HG02938 (cell line): ENCODE results near the gene DAPK2.
A peak's percentile ranks its signal among the peaks of the same experiment; 100 is the strongest.
"Not testable (repeated sequence)": the region's sequence is repeated elsewhere in the genome, so short reads cannot be mapped to it uniquely, and the experiment has no call there.

Experiments used
- ATAC-seq: cut with Tn5 transposase; IDR thresholded peaks from one replicate; pipeline ENCODE4 v1.9.1; 2021; ENCODE audit warnings: mild to moderate bottlenecking, moderate library complexity; ENCODE audit not compliant: unreplicated experiment

The DAPK2 gene

DNA sequence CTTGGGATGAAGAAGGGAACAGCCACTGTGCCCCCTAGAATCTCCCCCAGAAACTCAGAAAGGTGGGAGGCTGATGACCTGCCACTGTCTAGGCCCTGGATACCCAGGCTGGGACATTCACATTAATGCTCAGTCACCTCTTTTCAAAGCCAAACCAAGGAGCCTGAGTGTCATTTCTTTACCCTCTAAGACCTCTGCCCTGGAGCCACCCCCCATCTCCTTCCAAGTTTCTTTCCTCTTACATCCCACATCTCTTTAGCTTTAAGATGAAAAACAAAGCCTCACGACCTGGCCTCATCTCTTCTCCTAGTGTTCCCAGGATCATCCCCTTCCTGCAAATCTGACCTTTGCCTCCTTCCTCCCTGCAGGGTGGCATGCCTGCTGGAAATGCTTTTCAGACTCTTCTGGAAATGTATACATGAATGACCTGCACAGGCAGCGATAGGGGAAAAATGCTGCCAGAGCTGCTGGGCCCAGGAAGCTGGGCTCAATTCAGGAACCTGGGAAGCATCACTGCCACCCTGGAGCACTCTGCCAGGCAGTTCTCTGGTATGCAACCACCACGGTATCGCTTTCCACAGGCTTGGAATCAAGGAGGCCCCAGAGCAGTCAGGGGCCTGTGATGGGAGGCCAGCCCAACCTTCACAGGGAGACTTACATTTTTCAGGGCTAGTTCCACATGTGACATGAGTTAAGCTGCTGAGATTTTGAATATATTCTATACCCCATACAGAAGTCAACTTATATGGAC is 67.6 kb downstream of the DAPK2 start:
- ATAC-seq, result no peak

- ATAC-seq, result no peak
Observed at GRCh38 chr15:63977119-63977518, 69.2 kb downstream of the DAPK2 start.

GRCh38 chr15:63974021-63974420 is 72.3 kb downstream of the DAPK2 start:
- no peak for ATAC-seq

DNA sequence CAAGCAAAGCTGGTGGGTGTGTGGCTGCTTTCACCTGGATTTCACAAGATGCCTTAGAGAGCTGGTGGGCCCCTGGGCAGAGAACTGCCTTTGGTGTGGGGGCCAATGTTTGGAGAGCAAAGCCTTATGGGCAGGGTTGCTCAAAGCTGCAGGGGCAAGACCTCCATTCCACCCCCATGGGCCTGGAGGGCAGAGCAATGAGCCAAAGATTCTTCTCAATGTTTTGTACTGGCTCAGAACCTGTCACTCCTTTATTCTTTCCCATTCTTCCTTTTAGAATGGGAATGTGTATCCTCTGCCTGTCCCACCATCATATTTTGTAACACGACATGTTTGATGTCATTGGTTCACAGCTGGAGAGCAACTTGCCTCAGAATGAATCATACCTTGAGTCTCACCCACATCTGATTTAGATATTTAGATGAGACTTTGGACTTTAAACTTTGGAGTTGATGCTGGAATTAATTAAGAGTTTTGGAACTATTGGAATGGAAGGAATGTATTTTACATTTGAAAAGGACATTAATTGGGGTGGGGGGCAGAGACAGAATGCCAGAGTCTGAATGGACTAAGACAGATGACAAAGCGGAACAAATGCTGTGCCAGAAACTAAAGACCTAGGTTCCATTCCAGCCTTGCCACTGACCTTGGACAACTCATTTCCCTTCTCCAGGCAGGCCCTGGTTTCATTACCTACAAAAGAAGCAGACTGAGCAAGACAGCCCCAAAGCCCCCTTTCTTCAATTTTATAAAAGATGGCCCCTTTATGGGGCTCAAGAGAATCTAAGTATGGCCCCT is 72.9 kb downstream of the DAPK2 start:
- no peak for ATAC-seq

DNA sequence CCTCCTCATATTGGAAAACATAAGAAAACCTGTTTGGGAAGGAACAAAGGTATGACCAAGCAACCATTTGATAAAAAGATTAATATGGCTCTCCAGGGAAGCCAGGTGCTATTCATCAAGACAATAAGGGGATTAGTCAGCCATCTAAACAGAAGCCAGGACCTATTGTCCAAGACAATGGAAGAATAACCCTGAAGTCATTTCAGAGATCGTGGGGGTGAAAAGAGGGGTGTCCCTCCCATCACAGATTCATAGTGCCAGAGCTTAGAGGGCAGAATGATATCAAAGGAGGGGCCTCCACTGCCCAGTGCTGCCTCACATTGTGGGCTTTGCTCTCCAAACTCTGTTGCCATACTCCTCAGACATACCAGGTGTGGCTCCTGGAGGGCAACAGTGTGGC is 73.5 kb downstream of the DAPK2 start:
- ATAC-seq, result no peak

GRCh38 chr15:63971904-63972303 is 74.4 kb downstream of the DAPK2 start:
- no peak for ATAC-seq

DNA sequence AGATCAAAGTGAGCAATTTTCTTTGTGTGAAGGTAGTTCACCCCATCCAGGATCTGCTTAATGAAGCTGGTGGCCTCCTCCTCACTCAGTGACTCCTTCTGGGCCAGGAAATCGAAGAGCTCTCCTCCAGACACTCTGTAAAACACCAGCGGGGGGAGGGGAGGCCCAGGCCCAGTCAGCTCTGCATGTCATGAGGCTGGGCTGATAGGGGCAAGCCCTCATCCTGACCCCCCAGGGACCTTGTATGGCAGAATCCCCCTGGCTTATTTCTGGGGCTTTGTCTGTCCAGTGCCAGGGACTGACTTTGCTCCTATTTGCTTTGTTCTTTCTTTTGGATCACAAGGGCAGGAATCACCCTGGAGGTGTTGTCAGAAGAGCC is 74.9 kb downstream of the DAPK2 start:
- ATAC-seq, result peak; percentile 24

DNA sequence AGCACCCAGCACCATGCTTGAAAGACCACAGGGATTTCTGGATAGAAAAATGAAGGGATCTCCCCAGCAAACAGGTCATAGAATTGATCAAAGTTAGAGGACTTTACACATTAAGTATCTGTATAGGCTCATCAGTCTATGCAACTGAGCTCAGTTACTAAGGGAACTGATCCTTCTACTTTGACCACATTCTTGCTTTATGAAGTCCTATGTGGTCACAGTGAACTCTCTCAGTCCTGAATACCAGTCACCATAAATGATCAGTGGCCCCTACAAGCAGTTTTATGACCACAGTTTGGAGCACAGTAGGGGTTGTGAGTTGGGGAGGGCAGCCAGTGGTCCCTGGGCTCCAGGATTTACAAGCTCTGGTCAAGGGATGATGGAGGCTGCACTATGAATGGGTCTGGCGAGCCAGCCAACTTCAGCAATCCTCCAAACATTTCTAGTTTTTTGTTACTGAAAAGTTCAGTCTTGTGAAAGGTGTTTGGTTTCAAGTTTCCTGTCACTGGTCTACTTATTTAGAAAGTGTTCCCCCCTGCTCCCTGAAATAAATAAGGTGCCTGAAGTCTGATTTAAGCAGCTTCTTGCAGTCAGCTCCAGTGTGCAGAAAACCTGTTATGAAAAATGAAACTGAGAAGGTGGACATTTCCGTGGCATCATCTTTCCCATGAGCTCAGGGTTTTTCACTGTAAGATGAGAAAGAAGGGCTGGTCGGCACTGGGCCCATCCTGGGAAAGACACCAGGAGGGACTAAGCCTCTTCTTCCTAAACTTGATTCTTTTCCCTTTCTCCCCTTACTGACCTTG is 75.5 kb downstream of the DAPK2 start:
- ATAC-seq, result peak; percentile 95

- no peak for ATAC-seq
Observed at GRCh38 chr15:63969652-63970421, 76.4 kb downstream of the DAPK2 start.

- ATAC-seq, result no peak
Observed at GRCh38 chr15:63968700-63969099, 77.6 kb downstream of the DAPK2 start.

DNA sequence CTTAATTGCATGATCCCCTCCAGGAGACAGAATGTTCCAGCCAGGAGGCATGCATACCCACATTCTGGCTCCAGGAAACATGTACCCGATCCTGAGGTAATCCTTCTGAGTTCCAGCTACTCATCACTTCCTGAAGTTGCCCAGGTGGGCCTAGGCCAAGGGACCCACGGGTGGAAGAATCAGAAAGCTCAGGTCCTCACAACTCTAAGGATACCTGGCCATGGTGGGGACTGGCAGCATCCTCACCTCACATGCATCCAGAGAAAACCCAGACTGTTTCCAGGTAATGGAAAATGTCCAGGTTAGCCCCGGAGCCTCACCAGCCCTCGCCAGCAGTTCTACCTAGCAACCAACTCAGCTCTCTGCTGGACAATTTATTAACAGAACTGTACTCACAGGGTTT is 78.2 kb downstream of the DAPK2 start:
- no peak for ATAC-seq

GRCh38 chr15:63967616-63968015 is 78.7 kb downstream of the DAPK2 start:
- ATAC-seq, result no peak

DNA sequence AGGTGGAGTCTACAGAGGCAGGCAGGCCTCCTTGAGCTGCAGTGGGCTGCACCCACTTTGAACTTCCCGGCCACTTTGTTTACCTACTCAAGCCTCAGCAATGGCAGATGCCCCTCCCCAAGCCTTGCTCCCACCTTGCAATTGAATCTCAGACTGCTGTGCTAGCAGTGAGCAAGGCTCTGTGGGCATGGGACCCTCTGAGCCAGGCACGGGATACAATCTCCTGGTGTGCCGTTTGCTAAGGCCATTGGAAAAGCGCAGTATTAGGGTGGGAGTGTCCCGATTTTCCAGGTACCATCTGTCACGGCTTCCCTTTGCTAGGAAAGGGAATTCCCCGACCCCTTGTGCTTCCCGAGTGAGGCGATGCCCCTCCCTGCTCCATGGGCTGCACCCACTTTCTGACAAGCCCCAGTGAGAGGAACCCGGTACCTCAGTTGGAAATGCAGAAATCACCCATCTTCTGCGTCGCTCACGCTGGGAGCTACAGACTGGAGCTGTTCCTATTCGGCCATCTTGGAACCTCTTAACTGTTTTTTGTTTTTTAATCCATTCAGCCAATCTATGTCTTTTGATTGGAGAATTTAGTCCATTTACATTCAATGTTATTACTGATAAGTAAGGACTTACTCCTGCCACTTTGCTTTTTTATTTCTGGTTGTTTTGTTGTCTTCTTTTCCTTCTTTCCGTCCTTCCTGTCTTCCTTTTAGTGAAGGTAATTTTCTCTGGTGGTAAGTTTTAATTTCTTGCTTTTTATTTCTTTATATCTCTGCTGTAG is 83.2 kb downstream of the DAPK2 start:
- not testable (repeated sequence) for ATAC-seq

- ATAC-seq, result no peak
Observed at GRCh38 chr15:63953524-63953923, 92.8 kb downstream of the DAPK2 start.

DNA sequence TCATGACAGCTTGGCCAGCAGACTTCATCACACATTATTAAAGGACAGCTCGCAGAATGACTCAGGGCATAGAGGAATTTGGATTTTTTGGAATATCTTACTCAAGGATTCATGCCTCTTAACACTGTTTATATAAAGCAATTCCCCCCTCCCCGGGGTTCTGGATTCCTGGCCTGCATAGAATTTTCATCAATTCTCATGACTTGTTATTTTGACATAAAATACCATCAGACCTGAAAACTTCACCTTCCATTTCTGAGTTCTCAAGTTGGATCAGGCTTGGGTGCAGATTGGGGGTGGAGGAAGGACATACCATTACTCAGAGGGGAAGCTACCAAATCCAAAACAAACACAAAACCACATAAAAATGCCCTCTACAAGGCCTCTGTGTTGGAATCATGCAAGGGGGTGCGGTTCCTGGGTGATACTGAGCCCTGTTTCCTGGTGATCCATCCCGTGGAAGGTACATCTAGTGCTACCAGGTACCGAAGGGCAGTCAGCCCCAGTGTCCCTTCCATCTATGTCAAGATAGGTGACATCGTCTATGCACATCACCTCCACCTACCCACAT is 95.3 kb downstream of the DAPK2 start:
- no peak for ATAC-seq

DNA sequence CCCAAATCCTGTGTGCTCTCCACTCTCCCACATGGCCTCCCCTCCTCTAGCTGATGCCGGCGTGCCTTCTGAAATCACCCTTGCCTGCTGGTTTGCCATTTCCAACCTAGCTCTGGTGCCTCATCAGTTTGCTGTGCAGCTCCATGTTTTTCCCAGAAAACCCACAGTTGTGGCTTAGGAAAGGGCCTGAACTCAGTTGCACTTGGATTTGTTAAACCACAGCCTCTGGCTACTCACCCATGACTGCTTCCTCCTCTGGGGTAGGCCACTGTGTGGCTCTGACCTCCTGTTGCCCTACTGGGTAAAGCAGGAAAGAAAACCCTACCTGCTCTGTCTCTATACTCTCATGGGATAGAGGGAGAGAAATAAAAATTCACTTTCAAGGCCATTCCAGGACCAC is 97.3 kb downstream of the DAPK2 start:
- ATAC-seq, result no peak

GRCh38 chr15:63948436-63948835 is 97.8 kb downstream of the DAPK2 start:
- no peak for ATAC-seq

DNA sequence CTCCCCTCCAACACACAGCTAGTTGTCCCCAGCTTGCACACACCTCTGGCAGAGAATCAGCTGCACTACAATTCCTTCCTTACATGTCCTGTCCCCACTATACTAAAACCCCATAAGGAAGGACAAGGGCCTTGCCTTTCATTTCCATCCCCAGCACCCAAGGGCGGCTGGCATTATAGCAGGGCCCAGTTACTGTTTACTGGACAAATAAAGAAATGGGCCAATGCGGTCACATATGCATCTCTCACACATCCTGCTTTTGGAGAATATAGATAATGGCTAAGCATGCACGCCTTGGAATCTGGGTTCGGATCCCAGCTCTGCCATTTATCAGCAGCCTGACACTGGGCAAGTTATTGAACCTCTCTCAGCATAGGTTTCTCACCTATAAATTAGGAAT is 99.1 kb downstream of the DAPK2 start:
- no peak for ATAC-seq

DNA sequence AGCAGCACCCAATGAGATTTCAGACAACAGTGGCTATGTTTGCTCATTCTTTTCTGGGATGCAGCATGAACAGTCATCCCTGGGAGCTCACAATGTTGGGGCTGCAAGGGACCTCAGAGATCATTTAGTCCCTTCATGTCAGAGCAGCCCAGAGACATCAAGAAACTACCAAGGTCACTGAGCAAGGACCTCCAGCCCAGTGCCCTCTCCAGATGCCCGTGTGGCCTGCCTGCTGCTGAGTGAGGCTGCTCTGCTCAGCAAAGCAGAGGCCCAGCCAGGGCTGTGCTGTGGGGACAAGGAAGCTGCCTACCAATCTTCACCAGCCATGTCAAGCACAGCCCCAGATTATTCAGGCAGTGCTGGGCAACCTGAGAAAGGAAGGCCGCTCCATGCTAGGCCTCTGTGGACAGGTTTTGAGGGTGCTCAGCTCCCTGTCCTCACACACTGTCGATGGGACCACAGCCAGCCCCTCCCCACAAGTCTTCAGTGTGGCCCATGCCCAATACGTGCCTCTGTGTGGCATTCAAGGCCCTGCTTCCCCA is 99.7 kb downstream of the DAPK2 start:
- no peak for ATAC-seq
